Measurements from ENCODE around the gene GALM. TPM values are rescaled to one million over a fixed set of nuclear protein-coding genes. Genes with fewer than 3 reads are reported as not detected.

The GALM gene
- total and polyA plus RNA-seq, 2 of the 13 experiments (the other 11 are each of a cell fraction or from before 2014, with no cell fraction given): 65.5 to 90.0 TPM

GRCh38 chr2:38665854-38666555 lies at the start of gene GALM (continued):
- TF ChIP-seq FOXO1 (CRISPR knock-in tag; IDR thresholded peaks at IDR 0.05) (no peak), RXRA (CRISPR knock-in tag; IDR thresholded peaks at IDR 0.05) (peak; percentile 84), BCL3 (CRISPR knock-in tag; IDR thresholded peaks at IDR 0.05) (peak; percentile 78; the same call in 1 of the 2 replicates), ATM (IDR thresholded peaks at IDR 0.05; ENCODE audit: borderline replicate concordance) (no peak), NFYC (CRISPR knock-in tag; IDR thresholded peaks at IDR 0.05) (peak; percentile 61), HHEX (CRISPR knock-in tag; IDR thresholded peaks at IDR 0.05) (no peak), ZNF746 (CRISPR knock-in tag; IDR thresholded peaks at IDR 0.05) (peak; percentile 49; the same call in 1 of the 2 replicates), SRF (IDR thresholded peaks at IDR 0.05; ENCODE audit: low read depth, low read length) (peak; percentile 55; the same call in 1 of the 2 replicates), TRAFD1 (CRISPR knock-in tag; IDR thresholded peaks at IDR 0.05; ENCODE audit: borderline replicate concordance) (no peak), ZSCAN12 (CRISPR knock-in tag; IDR thresholded peaks at IDR 0.05) (no peak), RFX1 (IDR thresholded peaks at IDR 0.05) (no peak), ZNF605 (CRISPR knock-in tag; IDR thresholded peaks at IDR 0.05) (peak; percentile 98), ATF7-NPFF (CRISPR knock-in tag; IDR thresholded peaks at IDR 0.05; ENCODE audit: low read depth) (no peak), ZNF326 (CRISPR knock-in tag; IDR thresholded peaks at IDR 0.05; ENCODE audit: borderline replicate concordance) (no peak), ZNF660 (CRISPR knock-in tag; IDR thresholded peaks at IDR 0.05; ENCODE audit: borderline replicate concordance, low read depth) (no peak), EHMT2 (IDR thresholded peaks at IDR 0.05; ENCODE audit: borderline replicate concordance, low read depth, low read length) (no peak), PAXIP1 (CRISPR knock-in tag; conservative IDR thresholded peaks at IDR 0.05) (peak; percentile 81), GMEB1 (CRISPR knock-in tag; IDR thresholded peaks at IDR 0.05; ENCODE audit: borderline replicate concordance) (peak; percentile 77; the same call in 1 of the 2 replicates), GZF1 (CRISPR knock-in tag; IDR thresholded peaks at IDR 0.05) (no peak), ZNF33B (CRISPR knock-in tag; IDR thresholded peaks at IDR 0.05) (no peak; the same call in 1 of the 2 replicates)

Measured in HepG2 (cell line).